CD14-positive monocyte (primary cell): ENCODE data around the gene IDNK. TPM values are rescaled to one million over a fixed set of nuclear protein-coding genes. Genes with fewer than 3 reads are reported as not detected.

Source experiments
- DNase-seq, 3 donors: peaks; one replicate each; pipeline ENCODE4 v3.0.0-alpha.2; 2011 to 2022
- H2AFZ ChIP-seq: 2 replicates; pipeline ENCODE4 v1.6.0; 2012; ENCODE audit warnings: mild to moderate bottlenecking, low read depth, low read length, inconsistent platforms; ENCODE audit not compliant: insufficient read depth, poor library complexity, severe bottlenecking
- H3K27ac ChIP-seq, 2 donors: 1 replicate in 1 of 2; 2 replicates in 1 of 2; pipeline ENCODE4 v1.5.1; 2012 to 2013; ENCODE audit warnings: low read length in 2 of 2, control low read depth in 1 of 2, inconsistent platforms in 1 of 2, low read depth in 1 of 2, mild to moderate bottlenecking in 1 of 2
- H3K27me3 ChIP-seq, 2 donors: one replicate each; pipeline versions ENCODE4 v1.6.0 to v1.6.1; 2011 to 2013; ENCODE audit warnings: low read length in 2 of 2; ENCODE audit not compliant: control insufficient read depth in 2 of 2, insufficient read depth in 2 of 2
- H3K36me3 ChIP-seq, 2 donors: replicated peaks in 1 of 2; 1 replicate in 1 of 2; 2 replicates in 1 of 2; pipeline versions ENCODE4 v1.5.1 to v1.6.1; 2012 to 2013; ENCODE audit warnings: low read length in 2 of 2, control low read depth in 1 of 2, inconsistent platforms in 1 of 2, mild to moderate bottlenecking in 1 of 2; ENCODE audit not compliant: insufficient read depth in 2 of 2, control insufficient read depth in 1 of 2
- H3K4me1 ChIP-seq, 2 donors: 1 replicate in 1 of 2; 2 replicates in 1 of 2; pipeline versions ENCODE4 v1.5.1 to v1.6.1; 2012 to 2013; ENCODE audit warnings: low read length in 2 of 2, control low read depth in 1 of 2, inconsistent platforms in 1 of 2, mild to moderate bottlenecking in 1 of 2, moderate library complexity in 1 of 2; ENCODE audit not compliant: insufficient read depth in 2 of 2, control insufficient read depth in 1 of 2
- H3K4me2 ChIP-seq: replicated peaks from 2 replicates; pipeline ENCODE3; 2012; ENCODE audit warnings: low read length, moderate library complexity, mild to moderate bottlenecking; ENCODE audit not compliant: poor library complexity, severe bottlenecking; ENCODE audit errors: extremely low read depth
- H3K4me3 ChIP-seq, 3 experiments: fragments of 200-600 bp in 1 of 3; sonication (generic) in 1 of 3; replicated peaks in 1 of 3; 1 replicate in 2 of 3; 2 replicates in 1 of 3; pipeline ENCODE4 v1.5.1; 2011 to 2013; ENCODE audit warnings: low read length in 3 of 3, mild to moderate bottlenecking in 3 of 3, control low read depth in 2 of 3, low read depth in 2 of 3, inconsistent platforms in 1 of 3, moderate library complexity in 1 of 3
- H3K79me2 ChIP-seq: 2 replicates; pipeline ENCODE4 v1.6.0; 2012; ENCODE audit warnings: mild to moderate bottlenecking, control low read depth, inconsistent platforms, low read length, moderate library complexity; ENCODE audit not compliant: insufficient read depth
- H3K9ac ChIP-seq: 2 replicates; pipeline ENCODE4 v1.6.0; 2017; ENCODE audit warnings: low read length, mild to moderate bottlenecking; ENCODE audit not compliant: insufficient read depth, poor library complexity, severe bottlenecking
- H3K9me3 ChIP-seq, 2 donors: replicated peaks in 1 of 2; 1 replicate in 1 of 2; 2 replicates in 1 of 2; pipeline versions ENCODE4 v1.5.1 to v1.6.1; 2012 to 2013; ENCODE audit warnings: low read length in 2 of 2, control low read depth in 1 of 2; ENCODE audit not compliant: control insufficient read depth in 1 of 2, insufficient read depth in 1 of 2
- H4K20me1 ChIP-seq: 2 replicates; pipeline ENCODE4 v1.6.0; 2012; ENCODE audit warnings: mild to moderate bottlenecking, low read length, control low read depth, moderate library complexity; ENCODE audit not compliant: insufficient read depth
- H3K27ac Mint-ChIP-seq, 7 donors: one replicate each; pipeline ENCODE4 v1.8.0; 2020; ENCODE audit warnings: mild to moderate bottlenecking in 7 of 7, mixed read lengths in 7 of 7, moderate library complexity in 6 of 7, inconsistent platforms in 2 of 7
- H3K27me3 Mint-ChIP-seq, 3 donors: one replicate each; pipeline ENCODE4 v1.8.0; 2021 to 2022; ENCODE audit warnings: low read depth in 3 of 3, mild to moderate bottlenecking in 3 of 3, mixed read lengths in 3 of 3, moderate library complexity in 3 of 3, inconsistent platforms in 1 of 3
- H3K36me3 Mint-ChIP-seq, 2 donors: one replicate each; pipeline ENCODE4 v1.8.0; 2020; ENCODE audit warnings: mixed read lengths in 2 of 2, inconsistent platforms in 1 of 2, mild to moderate bottlenecking in 1 of 2
- H3K4me1 Mint-ChIP-seq: one replicate; pipeline ENCODE4 v1.8.0; 2020; ENCODE audit warnings: mild to moderate bottlenecking, mixed read lengths
- H3K4me3 Mint-ChIP-seq, 2 donors: one replicate each; pipeline ENCODE4 v1.8.0; 2020; ENCODE audit warnings: mild to moderate bottlenecking in 2 of 2, mixed read lengths in 2 of 2, moderate library complexity in 1 of 2
- H3K9me3 Mint-ChIP-seq, 7 donors: one replicate each; pipeline ENCODE4 v1.8.0; 2020 to 2022; ENCODE audit warnings: mixed read lengths in 7 of 7, mild to moderate bottlenecking in 6 of 7, moderate library complexity in 6 of 7, inconsistent platforms in 2 of 7
- WGBS: methylation state at CpG from one replicate; pipeline ENCODE4 v1.1.5; 2013; ENCODE audit warnings: missing lambda C conversion rate; ENCODE audit not compliant: insufficient coverage; 5-methylcytosine and 5-hydroxymethylcytosine counted together
- intact Hi-C, 2 donors: fragments of 100-400 bp; cut with micrococcal nuclease; formaldehyde crosslinking; loops; one replicate each; pipeline versions ENCODE4 v1.15.0 to v1.15.1; 2023
- polyA plus RNA-seq, 3 donors: library from polyadenylated mRNA; depleted of rRNA in 1 of 3; unstranded in 2 of 3; stranded (reverse) in 1 of 3; fragments of 300-500 nt in 2 of 3; fragments of >200 nt in 1 of 3; fragmentation: Illumina TruSeq in 2 of 3; gene quantifications; 1 replicate in 2 of 3; 2 replicates in 1 of 3; pipeline ENCODE4 v1.2.3, GENCODE V29; 2012 to 2021
- small RNA-seq: library from RNA; depleted of rRNA; stranded (forward); fragments of <200 nt; gene quantifications from one replicate; pipeline ENCODE3, GENCODE V24; 2012; ENCODE audit warnings: low read depth; ENCODE audit not compliant: insufficient read length
- TF ChIP-seq, protein P1 (sequence below): fragments of 200-600 bp; IDR thresholded peaks from one replicate; pipeline ENCODE4 v1.8.0; 2022; ENCODE audit warnings: antibody characterized with exemption, mild to moderate bottlenecking

The IDNK gene
- polyA plus RNA-seq, 3 donors, result 5.6 to 13.3 (median 10.6) TPM

DNA sequence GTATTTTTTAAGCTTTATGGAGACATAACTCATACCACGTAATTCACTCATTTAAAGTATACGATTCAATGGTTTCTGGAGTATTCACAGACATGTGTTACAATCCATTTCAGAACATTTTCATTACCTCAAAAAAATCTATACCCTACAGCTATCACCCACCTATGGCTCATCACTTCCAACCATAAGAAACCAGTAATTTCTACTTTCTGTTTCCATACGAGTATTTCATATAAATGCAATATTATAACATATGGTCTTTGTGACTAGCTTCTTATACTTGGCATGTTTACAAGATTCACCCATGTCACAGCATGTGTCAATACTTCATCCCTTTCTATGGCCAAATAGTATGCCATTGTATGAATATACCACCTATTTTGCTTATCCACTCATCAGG is 66.0 kb downstream of the IDNK start:
- TF ChIP-seq, protein P1, sequence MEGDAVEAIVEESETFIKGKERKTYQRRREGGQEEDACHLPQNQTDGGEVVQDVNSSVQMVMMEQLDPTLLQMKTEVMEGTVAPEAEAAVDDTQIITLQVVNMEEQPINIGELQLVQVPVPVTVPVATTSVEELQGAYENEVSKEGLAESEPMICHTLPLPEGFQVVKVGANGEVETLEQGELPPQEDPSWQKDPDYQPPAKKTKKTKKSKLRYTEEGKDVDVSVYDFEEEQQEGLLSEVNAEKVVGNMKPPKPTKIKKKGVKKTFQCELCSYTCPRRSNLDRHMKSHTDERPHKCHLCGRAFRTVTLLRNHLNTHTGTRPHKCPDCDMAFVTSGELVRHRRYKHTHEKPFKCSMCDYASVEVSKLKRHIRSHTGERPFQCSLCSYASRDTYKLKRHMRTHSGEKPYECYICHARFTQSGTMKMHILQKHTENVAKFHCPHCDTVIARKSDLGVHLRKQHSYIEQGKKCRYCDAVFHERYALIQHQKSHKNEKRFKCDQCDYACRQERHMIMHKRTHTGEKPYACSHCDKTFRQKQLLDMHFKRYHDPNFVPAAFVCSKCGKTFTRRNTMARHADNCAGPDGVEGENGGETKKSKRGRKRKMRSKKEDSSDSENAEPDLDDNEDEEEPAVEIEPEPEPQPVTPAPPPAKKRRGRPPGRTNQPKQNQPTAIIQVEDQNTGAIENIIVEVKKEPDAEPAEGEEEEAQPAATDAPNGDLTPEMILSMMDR, result no peak
- H3K4me3 ChIP-seq, result no peak overlapping the region
- no peaks in the 10 kb centered on the region for H3K27me3 ChIP-seq
- H3K27ac ChIP-seq, result peak overlapping the region in 1 of 2 donors; percentile 16
- no CpG with 5 or more reads among the region's 3 CpGs for WGBS
- Mint-ChIP-seq H3K36me3 (peaks cover 9 to 18% of the 10 kb centered on the region in 2 donors), H3K27me3 (no peaks in the 10 kb centered on the region), H3K4me1 (peaks cover 16% of the 10 kb centered on the region), H3K4me3 (no peak overlapping the region), H3K27ac (no peak overlapping the region), H3K9me3 (peaks cover 0 to 2% (median 0%) of the 10 kb centered on the region in 7 donors)
- no peak for DNase-seq
- no peak overlapping the region for H2AFZ ChIP-seq
- no peaks in the 10 kb centered on the region for H3K4me1 ChIP-seq
- intact Hi-C loops, result no loop called here
- H3K9ac ChIP-seq, result no peak overlapping the region
- peaks cover 0 to 14% of the 10 kb centered on the region in 2 donors for H3K36me3 ChIP-seq
- no peaks in the 10 kb centered on the region for H3K9me3 ChIP-seq
- H4K20me1 ChIP-seq, result peaks cover 99% of the 10 kb centered on the region
- H3K79me2 ChIP-seq, result peaks cover 100% of the 10 kb centered on the region
- H3K4me2 ChIP-seq, result no peak overlapping the region

DNA sequence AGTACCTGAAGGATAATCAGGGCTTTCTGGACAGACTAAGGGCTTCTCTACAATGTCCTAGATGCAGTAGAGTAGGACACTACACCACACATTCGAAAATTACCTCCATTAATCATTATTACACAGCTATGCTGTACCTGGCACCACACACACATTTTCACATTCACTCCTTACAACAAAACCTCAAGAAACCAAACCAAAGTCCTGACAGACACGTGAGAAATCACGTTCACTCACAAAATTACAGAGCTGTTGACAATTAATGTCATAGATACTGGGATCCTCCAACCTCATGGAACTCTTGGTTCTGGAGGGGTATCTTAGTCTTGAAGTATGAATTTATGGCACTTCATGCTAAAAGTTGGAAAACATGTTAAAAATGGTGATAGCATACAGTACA is 68.5 kb downstream of the IDNK start:
- no peak overlapping the region for H3K4me3 Mint-ChIP-seq
- intact Hi-C loops, result no loop called here

More for the DNA sequence above, 68.5 kb downstream of the IDNK start:
- WGBS, result 100% methylated on average over 1 of the region's 3 CpGs
- H3K4me1 Mint-ChIP-seq, result peaks cover 30% of the 10 kb centered on the region
- Histone ChIP-seq H3K27ac (peak overlapping the region in 1 of 2 donors; percentile 4), H3K4me2 (no peak overlapping the region), H2AFZ (no peak overlapping the region), H3K4me1 (peaks cover 4 to 10% of the 10 kb centered on the region in 2 donors), H3K9ac (no peak overlapping the region), H4K20me1 (peaks cover 100% of the 10 kb centered on the region), H3K79me2 (peaks cover 100% of the 10 kb centered on the region), H3K27me3 (no peaks in the 10 kb centered on the region), H3K4me3 (no peak overlapping the region), H3K36me3 (no peaks in the 10 kb centered on the region), H3K9me3 (no peaks in the 10 kb centered on the region)
- H3K27ac Mint-ChIP-seq, result peak overlapping the region in 1 of 7 donors; percentile 34
- DNase-seq, result no peak
- H3K36me3 Mint-ChIP-seq, result peaks cover 4 to 11% of the 10 kb centered on the region in 2 donors
- no peaks in the 10 kb centered on the region for H3K9me3 Mint-ChIP-seq
- no peaks in the 10 kb centered on the region for H3K27me3 Mint-ChIP-seq
- TF ChIP-seq, protein P1, result no peak

Small RNA genes within 50 kb of the gene (small RNA-seq; reads per million reads assigned to genes)
- gene RNU4-15P, result not detected

Other genes with a start within 250 kb of the IDNK start
- 1 to 10 TPM; 2.8 to 9.8 (median 4.2) TPM for gene FRMD3, start 84.7 kb upstream of the IDNK start, polyA plus RNA-seq
- 10 to 100 TPM; 45.9 to 52.9 (median 46.9) TPM for gene UBQLN1, start 84.8 kb downstream of the IDNK start, polyA plus RNA-seq
- gene GKAP1, start 194.6 kb downstream of the IDNK start, polyA plus RNA-seq, result 1 to 10 TPM in 2 of 3 donors, under 1 TPM in 1; 0.71 to 1.5 (median 1.4) TPM